ENCODE measurements around the gene CLDN16. TPM values are rescaled to one million over a fixed set of nuclear protein-coding genes. Genes with fewer than 3 reads are reported as not detected.

Gene CLDN16
- total RNA-seq, 1 experiment from 2014 or later = 0.87 TPM

- no peak for DNase-seq (ENCODE audit: extremely low read depth, low read depth)
Measured at GRCh38 chr3:190433626-190434025, 45.7 kb downstream of the CLDN16 start.

GRCh38 chr3:190435618-190436017, 47.7 kb downstream of the CLDN16 start:
- DNase-seq (ENCODE audit: extremely low read depth, low read depth) = no peak

GRCh38 chr3:190436331-190436730, 48.4 kb downstream of the CLDN16 start:
- DNase-seq (ENCODE audit: extremely low read depth, low read depth) = no peak

- no peak for DNase-seq (ENCODE audit: extremely low read depth, low read depth)
Measured at GRCh38 chr3:190442240-190442639, 54.3 kb downstream of the CLDN16 start.

GRCh38 chr3:190443257-190443656, 55.3 kb downstream of the CLDN16 start:
- peak; percentile 30 for DNase-seq (ENCODE audit: extremely low read depth, low read depth)

GRCh38 chr3:190444006-190444405, 56.0 kb downstream of the CLDN16 start:
- DNase-seq (ENCODE audit: extremely low read depth, low read depth) = no peak

GRCh38 chr3:190444576-190445145, 56.7 kb downstream of the CLDN16 start:
- DNase-seq (ENCODE audit: extremely low read depth, low read depth) = no peak

- DNase-seq (ENCODE audit: extremely low read depth, low read depth) = no peak
Measured at GRCh38 chr3:190446573-190447279, 58.8 kb downstream of the CLDN16 start.

- no peak for DNase-seq (ENCODE audit: extremely low read depth, low read depth)
Measured at GRCh38 chr3:190448256-190448655, 60.3 kb downstream of the CLDN16 start.

GRCh38 chr3:190449801-190450200, 61.8 kb downstream of the CLDN16 start, which contains the start of gene TMEM207:
TSS of gene TMEM207 (minus strand) at chr3:190449901. CDS start at chr3:190449809, 92 bp downstream.
- no peak for DNase-seq (ENCODE audit: extremely low read depth, low read depth)

GRCh38 chr3:190455828-190456227, 67.9 kb downstream of the CLDN16 start:
- no peak for DNase-seq (ENCODE audit: extremely low read depth, low read depth)

- no peak for DNase-seq (ENCODE audit: extremely low read depth, low read depth)
Measured at GRCh38 chr3:190456770-190457169, 68.8 kb downstream of the CLDN16 start.

GRCh38 chr3:190458040-190458439, 70.1 kb downstream of the CLDN16 start:
- DNase-seq (ENCODE audit: extremely low read depth, low read depth) = peak; percentile 4

Other genes with a start within 250 kb of the CLDN16 start
- gene CLDN1, start 65.7 kb upstream of the CLDN16 start, total RNA-seq (2014; rRNA removed; shearing (Covaris generic)) = 115 and 121 TPM in 2 replicates
- gene TMEM207, start 61.7 kb downstream of the CLDN16 start, total RNA-seq (2014; rRNA removed; shearing (Covaris generic)) = not detected in 2 replicates
- gene IL1RAP, start 125.9 kb downstream of the CLDN16 start, total RNA-seq (2014; rRNA removed; shearing (Covaris generic)) = 39.8 and 39.9 TPM in 2 replicates